Measurements from ENCODE around the gene BEGAIN. TPM values are rescaled to one million over a fixed set of nuclear protein-coding genes. Genes with fewer than 3 reads are reported as not detected.

BEGAIN gene
- total RNA-seq, 2 experiments from 2014 or later, result 1.5 to 2.3 TPM

DNA sequence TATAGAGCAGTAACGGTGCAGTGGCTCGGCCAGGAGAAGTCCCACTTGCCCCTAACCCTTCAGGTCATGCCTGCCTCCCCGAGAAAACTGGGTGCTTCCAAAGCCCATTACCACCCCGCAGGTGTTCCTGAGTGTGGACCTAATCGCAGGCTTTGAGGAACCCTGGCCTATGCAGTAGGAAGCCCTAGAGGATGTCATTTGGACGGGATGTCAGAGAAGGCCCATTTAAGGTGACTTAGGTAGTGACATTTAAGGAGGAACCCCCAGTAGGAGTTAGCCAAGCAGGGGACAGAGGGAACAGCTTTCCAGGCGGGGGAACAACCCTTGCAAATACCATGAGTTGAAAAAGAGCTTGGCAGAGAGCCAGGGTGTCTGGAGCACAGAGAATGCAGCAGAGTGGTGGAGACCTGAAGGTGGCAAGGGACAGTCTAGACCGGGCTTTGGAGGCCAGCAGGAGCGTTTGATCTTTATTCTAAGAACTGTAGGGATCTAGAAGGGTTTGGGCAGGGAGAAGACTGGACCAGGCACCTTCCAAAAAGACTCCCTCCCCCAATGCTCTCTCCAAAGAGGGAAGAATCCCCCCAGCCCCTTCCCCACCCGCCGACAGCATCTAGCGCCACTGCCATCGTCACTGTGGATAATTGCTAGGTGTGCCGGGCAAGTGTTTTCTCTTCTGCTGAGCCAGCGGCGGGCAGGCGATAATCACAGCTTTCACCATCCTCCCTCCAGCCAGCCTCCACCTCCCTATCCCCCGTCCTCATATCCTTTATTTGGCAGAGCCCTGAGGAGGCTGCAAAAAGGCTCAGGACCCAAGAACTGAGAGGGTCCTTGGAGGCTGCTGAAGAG lies 33.3 kb upstream of the BEGAIN start:
- Mint-ChIP-seq H3K27me3 (peaks cover 17% of the 10 kb centered on the region), H3K9me3 (no peaks in the 10 kb centered on the region), H3K4me3 (no peak overlapping the region), H3K27ac (no peak overlapping the region), H3K4me1 (peaks cover 15% of the 10 kb centered on the region), H3K36me3 (no peaks in the 10 kb centered on the region)
- POLR2A ChIA-PET, result no interaction called here
- DNase-seq (no peak), ATAC-seq (ENCODE audit: low read depth) (no peak)

DNA sequence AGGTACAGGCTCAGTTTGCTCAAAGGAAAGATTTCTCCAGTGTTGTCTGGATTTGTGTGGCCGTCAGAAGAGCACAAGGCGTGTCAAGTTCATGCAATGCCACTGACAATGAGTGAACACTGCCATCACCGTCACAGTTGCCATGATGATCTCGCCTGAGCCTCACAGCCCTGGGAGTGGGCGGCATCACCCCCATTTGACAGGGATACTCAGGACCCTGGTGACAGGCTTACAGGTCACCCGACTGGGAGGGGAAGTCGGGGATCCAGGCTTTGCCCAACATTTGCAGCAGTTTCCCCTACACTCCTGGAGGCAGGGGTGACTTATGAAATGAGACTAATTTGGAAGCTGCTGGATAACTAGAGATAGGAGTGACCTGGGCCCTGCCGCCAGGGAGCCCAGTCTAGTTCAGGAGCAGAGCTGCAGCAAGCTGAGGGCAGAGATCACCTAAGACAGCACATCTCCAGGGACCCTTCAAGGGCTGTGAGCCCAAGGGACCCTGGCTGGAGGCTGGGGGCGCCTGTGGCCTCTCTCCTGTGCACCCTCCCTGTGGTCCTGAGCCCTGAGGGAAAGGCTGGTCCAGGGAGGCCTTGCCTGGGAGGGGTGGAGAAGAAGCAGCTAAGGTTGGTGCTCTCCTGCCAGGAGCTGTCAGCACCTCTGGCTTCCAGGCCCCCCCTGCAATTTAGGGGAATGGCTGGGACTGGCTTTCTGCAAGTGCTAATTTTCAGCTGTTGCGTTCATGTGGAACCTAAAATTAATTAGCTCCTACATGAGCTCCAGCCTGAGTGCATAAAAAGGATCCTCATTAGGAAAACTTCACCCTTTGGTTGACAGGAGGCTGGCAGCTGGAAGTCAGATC lies 32.4 kb upstream of the BEGAIN start:
- H3K27ac Mint-ChIP-seq, result no peak overlapping the region
- H3K4me3 Mint-ChIP-seq, result no peak overlapping the region
- no peak for DNase-seq
- POLR2A ChIA-PET, result no interaction called here
- H3K36me3 Mint-ChIP-seq, result no peaks in the 10 kb centered on the region
- H3K4me1 Mint-ChIP-seq, result peaks cover 14% of the 10 kb centered on the region
- ATAC-seq (ENCODE audit: low read depth), result no peak
- no peaks in the 10 kb centered on the region for H3K9me3 Mint-ChIP-seq
- peaks cover 14% of the 10 kb centered on the region for H3K27me3 Mint-ChIP-seq

DNA sequence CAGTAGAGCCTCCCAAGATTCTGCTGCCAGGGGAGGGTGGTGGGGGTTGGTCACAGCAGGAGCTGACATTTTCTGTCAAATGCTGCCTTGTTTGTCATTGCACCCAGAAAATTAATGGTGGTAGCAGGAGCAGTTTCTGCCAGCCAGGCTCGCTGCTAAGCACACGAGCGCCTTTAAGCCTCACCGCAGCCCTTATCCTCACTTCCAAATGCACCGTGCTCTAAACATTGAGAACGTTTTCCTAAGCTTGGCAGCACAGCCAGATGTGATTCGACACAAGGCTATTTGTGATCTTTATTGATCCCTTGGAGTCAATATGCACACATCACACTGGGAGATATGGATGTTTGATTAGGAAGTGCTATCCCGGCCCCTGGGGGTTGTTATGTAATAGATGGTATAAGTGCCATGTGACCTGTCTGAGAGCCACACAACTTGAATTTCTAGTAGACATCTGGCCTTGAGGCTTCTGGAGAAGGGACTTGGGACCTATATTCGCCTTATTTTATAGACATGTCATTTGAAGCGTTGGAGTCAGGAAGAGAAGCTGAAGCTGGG lies 31.6 kb upstream of the BEGAIN start:
- ATAC-seq (ENCODE audit: low read depth) (no peak), DNase-seq (no peak)
- no peaks in the 10 kb centered on the region for H3K9me3 Mint-ChIP-seq
- H3K36me3 Mint-ChIP-seq, result no peaks in the 10 kb centered on the region
- no peak overlapping the region for H3K27ac Mint-ChIP-seq
- H3K27me3 Mint-ChIP-seq, result peaks cover 7% of the 10 kb centered on the region
- no peak overlapping the region for H3K4me3 Mint-ChIP-seq
- POLR2A ChIA-PET, result no interaction called here
- H3K4me1 Mint-ChIP-seq, result peaks cover 10% of the 10 kb centered on the region

DNA sequence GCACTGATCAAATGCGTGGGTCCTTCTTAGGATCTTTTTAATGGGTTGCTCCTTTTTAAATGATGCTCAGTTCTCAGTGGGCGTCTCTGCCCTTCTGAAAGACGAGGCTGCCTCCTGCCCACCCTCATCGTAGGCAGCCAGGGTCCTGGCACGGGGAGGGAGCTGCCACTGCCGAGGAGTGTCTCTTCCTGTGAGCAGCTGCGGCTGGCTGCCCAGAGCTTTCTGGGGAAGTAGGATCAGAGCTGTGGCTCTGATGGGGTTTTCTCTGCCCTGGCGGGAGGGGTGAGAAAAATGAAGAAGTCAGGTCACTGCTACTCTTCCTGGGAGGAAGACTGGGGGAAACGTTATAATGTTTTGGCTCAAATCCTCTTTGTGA lies 31.1 kb upstream of the BEGAIN start:
- Mint-ChIP-seq H3K36me3 (no peaks in the 10 kb centered on the region), H3K27me3 (peaks cover 6% of the 10 kb centered on the region), H3K27ac (no peak overlapping the region), H3K4me1 (peaks cover 10% of the 10 kb centered on the region), H3K4me3 (no peak overlapping the region), H3K9me3 (no peaks in the 10 kb centered on the region)
- ATAC-seq (ENCODE audit: low read depth), result no peak
- POLR2A ChIA-PET, result interaction anchor here (1.1 to 1.5 kb wide), 2 partner anchors 11 to 16 kb away, joined by 3 to 5 read pairs; no protein-coding TSS in a partner anchor
- DNase-seq, result no peak

DNA sequence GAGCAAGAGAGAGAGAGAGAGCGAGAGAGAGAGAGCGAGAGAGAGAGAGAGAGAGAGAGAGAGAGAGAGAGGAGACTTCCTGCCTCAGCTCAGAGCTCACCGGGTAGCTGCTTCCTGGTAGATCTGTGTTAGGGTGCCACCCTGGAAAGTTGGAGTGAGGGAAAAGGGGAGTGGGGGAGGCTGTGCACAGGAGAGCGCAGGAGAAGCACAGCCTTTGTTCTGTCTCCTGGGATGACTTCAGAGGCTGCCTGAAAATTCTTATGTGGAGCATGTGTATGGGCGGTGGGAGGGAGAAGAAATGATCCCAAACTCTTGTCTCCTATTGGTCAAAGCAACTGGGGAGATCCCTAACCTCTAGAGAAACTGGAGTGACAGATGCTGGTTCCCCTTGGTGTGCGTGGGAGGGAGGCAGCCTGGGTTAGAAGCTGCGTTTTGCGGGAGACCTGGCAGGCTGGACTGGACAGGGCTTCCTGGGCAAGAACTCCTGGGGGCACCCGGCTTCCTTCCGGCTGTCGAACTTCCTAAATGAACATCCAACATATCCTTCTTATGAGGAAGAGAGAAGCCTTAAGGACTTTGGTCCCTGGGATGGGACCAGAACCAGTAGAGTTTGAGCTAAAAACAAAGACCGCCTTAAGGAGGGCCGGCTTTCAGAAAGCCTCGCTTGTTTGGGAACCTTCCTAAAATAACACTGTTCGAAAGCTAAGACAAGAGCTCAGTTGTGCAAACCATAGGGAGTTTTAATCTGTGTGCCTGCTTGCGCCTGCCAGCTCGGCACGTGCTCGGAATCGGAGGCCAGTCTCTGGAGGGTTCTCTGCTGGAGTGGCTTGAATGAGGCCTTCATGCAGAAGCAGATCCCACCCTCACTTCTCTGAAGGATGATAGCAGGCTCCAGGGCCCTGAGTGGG lies 30.4 kb upstream of the BEGAIN start:
- POLR2A ChIA-PET, result interaction anchor here (0.6 to 1.5 kb wide), 6 partner anchors 9 to 1137 kb away, joined by 3 to 5 read pairs (median 3); partner anchors contain the start of gene SETD3

DNA sequence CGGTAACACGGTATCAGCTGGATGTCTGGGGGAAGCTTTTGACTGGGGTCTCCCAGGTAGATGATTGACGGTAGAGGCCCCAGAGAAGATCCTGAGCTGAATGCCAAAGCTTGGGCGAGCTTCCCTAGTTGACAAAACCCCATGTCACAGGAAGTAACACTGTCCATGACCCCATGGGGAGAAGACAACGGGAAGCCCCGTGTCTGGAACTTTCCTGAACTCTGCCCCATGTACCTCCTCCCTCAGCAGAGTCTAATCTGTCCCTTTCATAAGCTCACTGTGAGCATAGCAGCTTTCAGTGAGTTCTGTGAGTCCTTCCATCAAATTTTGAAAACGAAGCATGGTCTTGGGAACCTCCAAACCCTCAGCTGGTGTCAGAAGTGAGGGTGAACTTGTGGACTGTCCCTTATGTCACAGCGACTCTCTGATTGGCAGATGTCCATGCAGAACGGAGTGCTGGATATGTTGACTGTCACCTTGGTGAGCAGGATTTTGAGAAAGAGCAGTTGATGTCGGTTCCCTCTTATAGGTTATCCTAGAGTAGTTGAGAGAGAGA lies 29.7 kb upstream of the BEGAIN start:
- no peaks in the 10 kb centered on the region for H3K9me3 Mint-ChIP-seq
- peak overlapping the region; percentile 72 for H3K27ac Mint-ChIP-seq
- peaks cover 10% of the 10 kb centered on the region for H3K4me1 Mint-ChIP-seq
- no peak for ATAC-seq (ENCODE audit: low read depth)
- DNase-seq, result no peak
- POLR2A ChIA-PET, result interaction anchor here (0.6 to 1.5 kb wide), 4 partner anchors 8 to 29 kb away, joined by 3 to 5 read pairs (median 4); no protein-coding TSS in a partner anchor
- no peaks in the 10 kb centered on the region for H3K36me3 Mint-ChIP-seq
- peaks cover 6% of the 10 kb centered on the region for H3K27me3 Mint-ChIP-seq
- peak overlapping the region; percentile 7 for H3K4me3 Mint-ChIP-seq

More for the DNA sequence above, 30.4 kb upstream of the BEGAIN start:
- ATAC-seq (ENCODE audit: low read depth) (peak; percentile 59), DNase-seq (no peak)
- peaks cover 6% of the 10 kb centered on the region for H3K27me3 Mint-ChIP-seq
- H3K4me1 Mint-ChIP-seq, result peaks cover 10% of the 10 kb centered on the region
- peak overlapping the region; percentile 7 for H3K4me3 Mint-ChIP-seq
- H3K36me3 Mint-ChIP-seq, result no peaks in the 10 kb centered on the region
- no peaks in the 10 kb centered on the region for H3K9me3 Mint-ChIP-seq
- H3K27ac Mint-ChIP-seq, result peak overlapping the region; percentile 72

DNA sequence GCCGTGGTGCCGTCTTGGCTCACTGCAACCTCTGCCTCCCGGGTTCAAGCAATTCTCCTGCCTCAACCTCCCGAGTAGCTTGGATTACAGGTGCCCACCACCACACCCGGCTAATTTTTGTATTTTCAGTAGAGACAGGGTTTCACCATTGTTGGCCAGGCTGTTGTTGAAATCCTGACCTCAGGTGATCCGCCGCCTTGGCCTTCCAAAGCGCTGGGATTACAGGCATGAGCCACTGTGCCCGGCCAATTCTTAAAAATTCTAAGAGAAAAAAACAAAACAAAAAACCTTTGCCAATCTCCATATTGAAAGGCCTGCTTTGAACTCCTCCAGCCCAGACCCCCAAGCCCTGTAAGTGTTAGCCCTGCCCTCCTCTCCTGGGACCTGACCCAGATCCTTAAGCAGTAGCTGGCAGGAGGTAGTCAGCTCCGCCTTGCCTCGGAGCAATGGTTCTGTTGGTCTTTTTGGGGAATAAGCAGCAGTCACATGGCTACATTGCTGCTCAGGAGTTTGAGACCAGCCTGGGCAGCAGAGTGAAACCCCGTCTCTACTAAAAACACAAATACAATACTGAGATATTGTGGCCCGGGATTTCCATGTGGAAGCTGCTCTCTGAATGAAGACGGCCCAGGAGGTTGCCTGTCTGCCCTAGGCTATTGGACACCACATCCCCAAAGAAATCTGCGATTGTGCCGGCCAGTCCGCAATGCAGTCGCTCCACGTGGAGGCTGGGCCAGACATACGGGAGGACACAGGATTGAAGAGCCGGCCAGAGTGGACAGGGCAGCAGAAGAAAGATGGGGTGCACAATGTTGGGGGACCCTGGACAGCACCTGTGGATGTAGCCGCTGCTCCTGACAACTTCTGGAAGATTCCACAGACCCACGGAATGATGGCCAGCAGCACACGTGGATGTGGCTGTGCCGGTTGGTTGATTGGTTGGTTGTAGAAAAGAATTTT lies 28.8 kb upstream of the BEGAIN start:
- H3K27ac Mint-ChIP-seq, result no peak overlapping the region
- H3K9me3 Mint-ChIP-seq, result no peaks in the 10 kb centered on the region
- peaks cover 6% of the 10 kb centered on the region for H3K27me3 Mint-ChIP-seq
- H3K4me3 Mint-ChIP-seq, result no peak overlapping the region
- POLR2A ChIA-PET, result no interaction called here
- peaks cover 10% of the 10 kb centered on the region for H3K4me1 Mint-ChIP-seq
- H3K36me3 Mint-ChIP-seq, result no peaks in the 10 kb centered on the region
- no peak for ATAC-seq (ENCODE audit: low read depth)
- no peak for DNase-seq

DNA sequence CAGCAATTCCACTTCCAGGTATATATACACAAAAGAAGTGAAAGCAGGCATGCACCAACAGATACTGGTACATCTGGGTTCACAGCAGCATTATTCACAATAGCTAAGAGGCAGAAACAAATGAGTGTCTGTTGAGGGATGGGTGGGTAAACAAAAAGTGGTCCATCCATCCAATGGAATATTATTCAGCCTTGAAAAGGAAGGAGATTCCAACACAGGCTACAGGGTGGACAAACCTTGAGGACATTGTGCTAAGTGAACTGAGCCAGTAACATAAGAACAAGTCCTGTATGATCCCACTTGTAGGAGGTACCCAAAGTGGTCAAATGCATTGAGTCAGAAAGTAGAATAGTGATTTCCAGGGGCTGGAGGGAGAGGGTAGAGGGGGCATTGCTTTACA lies 27.6 kb upstream of the BEGAIN start:
- DNase-seq (no peak), ATAC-seq (ENCODE audit: low read depth) (no peak)
- no peak overlapping the region for H3K27ac Mint-ChIP-seq
- H3K4me1 Mint-ChIP-seq, result peaks cover 10% of the 10 kb centered on the region
- H3K27me3 Mint-ChIP-seq, result peaks cover 3% of the 10 kb centered on the region
- POLR2A ChIA-PET, result no interaction called here
- H3K4me3 Mint-ChIP-seq, result no peak overlapping the region
- H3K36me3 Mint-ChIP-seq, result no peaks in the 10 kb centered on the region
- no peaks in the 10 kb centered on the region for H3K9me3 Mint-ChIP-seq

DNA sequence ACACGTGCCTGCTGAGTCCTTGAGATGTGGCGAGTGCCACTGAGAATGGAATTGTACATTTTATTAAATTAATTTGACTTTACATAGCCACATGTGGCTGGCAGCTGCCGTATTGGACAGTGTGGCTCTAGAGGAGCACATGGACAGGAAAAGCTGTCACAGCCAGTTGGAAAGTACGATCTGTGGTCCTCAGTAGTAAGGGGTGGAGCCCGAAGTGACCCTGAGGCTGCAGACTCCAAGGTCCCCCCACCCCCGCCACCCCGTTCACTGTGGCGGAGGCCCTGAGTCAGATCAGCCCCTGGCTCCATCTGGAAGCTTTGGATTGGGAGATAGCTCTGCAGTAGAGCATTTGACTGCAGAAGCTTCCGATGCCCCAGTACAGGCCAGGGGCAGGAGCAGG lies 25.8 kb upstream of the BEGAIN start:
- H3K27ac Mint-ChIP-seq, result no peak overlapping the region
- H3K4me3 Mint-ChIP-seq, result no peak overlapping the region
- peaks cover 7% of the 10 kb centered on the region for H3K4me1 Mint-ChIP-seq
- no peaks in the 10 kb centered on the region for H3K9me3 Mint-ChIP-seq
- POLR2A ChIA-PET, result no interaction called here
- DNase-seq (no peak), ATAC-seq (ENCODE audit: low read depth) (no peak)
- no peaks in the 10 kb centered on the region for H3K36me3 Mint-ChIP-seq
- H3K27me3 Mint-ChIP-seq, result peaks cover 3% of the 10 kb centered on the region

DNA sequence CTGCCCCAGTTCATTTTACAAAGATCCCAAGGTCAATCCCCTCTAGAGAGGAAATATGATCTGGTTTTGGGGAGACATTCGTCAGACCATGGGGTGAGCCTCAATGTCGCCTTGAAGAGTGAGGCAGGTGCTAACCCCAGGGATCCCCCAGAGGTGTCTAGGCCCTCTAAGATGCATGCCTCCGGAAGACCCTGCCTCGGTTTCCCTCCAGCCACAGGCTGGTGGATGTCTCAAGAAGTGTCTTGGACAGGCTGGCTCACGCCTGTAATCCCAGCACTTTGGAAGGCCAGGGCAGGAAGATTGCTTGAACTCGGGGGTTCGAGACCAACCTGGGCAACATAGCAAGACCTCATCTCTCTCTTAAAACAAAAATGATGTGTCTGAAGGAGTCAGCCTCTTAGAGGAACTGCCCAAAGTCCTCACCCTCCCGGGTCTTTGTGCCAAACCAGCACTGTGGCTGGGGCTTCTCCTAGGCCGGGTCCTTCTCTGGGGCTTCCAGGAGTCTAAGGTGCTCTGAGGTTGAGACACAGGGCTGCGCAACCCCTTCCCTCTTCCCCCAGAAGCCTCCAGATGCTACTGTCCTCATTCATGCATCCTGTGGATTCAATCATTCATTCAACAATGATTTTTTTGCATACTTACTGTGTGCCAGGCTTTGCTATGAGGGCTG lies 24.7 kb upstream of the BEGAIN start:
- Mint-ChIP-seq H3K9me3 (no peaks in the 10 kb centered on the region), H3K4me1 (peaks cover under 1% of the 10 kb centered on the region), H3K36me3 (no peaks in the 10 kb centered on the region), H3K4me3 (no peak overlapping the region), H3K27me3 (peaks cover 3% of the 10 kb centered on the region), H3K27ac (no peak overlapping the region)
- no peak for DNase-seq
- no peak for ATAC-seq (ENCODE audit: low read depth)
- POLR2A ChIA-PET, result no interaction called here

DNA sequence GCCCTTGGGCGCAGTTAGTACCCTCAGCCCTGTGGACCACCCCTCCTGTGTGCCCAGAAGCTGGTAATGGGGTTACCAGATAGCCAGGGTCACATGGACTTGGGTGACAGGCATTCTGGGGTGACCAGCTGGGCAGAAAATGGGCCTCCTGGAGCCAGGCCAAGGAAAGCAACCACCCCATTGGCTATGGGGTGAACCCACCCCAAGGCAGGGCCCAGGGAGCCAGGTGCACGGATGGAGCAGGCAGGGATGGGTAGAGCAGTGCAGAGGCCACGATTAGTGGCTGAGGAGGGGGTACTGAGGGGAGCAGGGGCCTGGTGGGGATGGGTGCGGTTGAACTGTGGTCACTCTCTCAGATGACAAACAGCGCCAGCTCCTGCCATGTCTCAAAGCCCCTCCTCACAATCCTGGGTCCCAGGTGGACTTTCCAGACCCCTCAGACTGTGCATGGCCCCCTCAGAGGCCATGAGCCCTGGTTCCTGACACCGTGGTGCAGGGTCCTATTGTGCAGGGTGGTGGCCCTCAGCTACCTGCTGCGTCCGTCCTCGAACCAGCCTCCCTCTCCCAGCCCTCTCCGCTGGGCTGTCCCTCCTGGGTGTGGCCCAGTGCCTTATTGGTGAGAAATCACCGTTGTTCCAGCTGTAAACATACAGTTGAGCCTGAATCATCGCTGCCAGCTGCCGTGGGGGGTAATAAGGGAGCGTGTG lies 23.4 kb upstream of the BEGAIN start:
- H3K36me3 Mint-ChIP-seq, result no peaks in the 10 kb centered on the region
- POLR2A ChIA-PET, result no interaction called here
- no peak overlapping the region for H3K4me3 Mint-ChIP-seq
- H3K27ac Mint-ChIP-seq, result no peak overlapping the region
- peaks cover 3% of the 10 kb centered on the region for H3K27me3 Mint-ChIP-seq
- H3K4me1 Mint-ChIP-seq, result no peaks in the 10 kb centered on the region
- DNase-seq, result no peak
- H3K9me3 Mint-ChIP-seq, result no peaks in the 10 kb centered on the region
- ATAC-seq (ENCODE audit: low read depth), result no peak
